Brain microvascular endothelial cell (primary cell): ENCODE data around the gene PWWP2A.

Experiments used
- DNase-seq: peaks from one replicate; pipeline ENCODE4 v3.0.0-alpha.2; 2020
- H3K27ac ChIP-seq: fragments of 250-450 bp; sonication (Bioruptor Pico); 2 replicates; pipeline ENCODE4 v1.5.1; 2020; ENCODE audit warnings: mild to moderate bottlenecking, moderate library complexity
- H3K27me3 ChIP-seq: fragments of 250-450 bp; sonication (Bioruptor Pico); replicated peaks from 2 replicates; pipeline ENCODE4 v1.5.1; 2020; ENCODE audit warnings: mild to moderate bottlenecking
- H3K36me3 ChIP-seq: fragments of 250-450 bp; sonication (Bioruptor Pico); replicated peaks from 2 replicates; pipeline ENCODE4 v1.5.1; 2020; ENCODE audit warnings: mild to moderate bottlenecking
- H3K4me3 ChIP-seq: 2 replicates; pipeline ENCODE4 v1.5.1; 2011; ENCODE audit warnings: low read depth, mild to moderate bottlenecking, control low read depth, low read length, moderate library complexity
- in situ Hi-C: cut with HindIII; loops from 2 replicates; pipeline ENCODE4 v1.10.0; 2017; ENCODE audit warnings: low sequenced_read_pairs, low pct_ligation_motif_present
- TF ChIP-seq, protein P1 (sequence below): IDR thresholded peaks from 2 replicates; pipeline ENCODE4 v1.5.1; 2011; ENCODE audit warnings: low read depth, mild to moderate bottlenecking, moderate library complexity, low read length, control low read depth, inconsistent platforms; ENCODE audit errors: missing control alignments

PWWP2A gene

GRCh38 chr5:160044391-160044804, 74.9 kb downstream of the PWWP2A start:
- Histone ChIP-seq H3K27ac (no peak overlapping the region), H3K4me3 (no peak overlapping the region), H3K27me3 (no peaks in the 10 kb centered on the region), H3K36me3 (peaks cover 15% of the 10 kb centered on the region)
- TF ChIP-seq, protein P1, sequence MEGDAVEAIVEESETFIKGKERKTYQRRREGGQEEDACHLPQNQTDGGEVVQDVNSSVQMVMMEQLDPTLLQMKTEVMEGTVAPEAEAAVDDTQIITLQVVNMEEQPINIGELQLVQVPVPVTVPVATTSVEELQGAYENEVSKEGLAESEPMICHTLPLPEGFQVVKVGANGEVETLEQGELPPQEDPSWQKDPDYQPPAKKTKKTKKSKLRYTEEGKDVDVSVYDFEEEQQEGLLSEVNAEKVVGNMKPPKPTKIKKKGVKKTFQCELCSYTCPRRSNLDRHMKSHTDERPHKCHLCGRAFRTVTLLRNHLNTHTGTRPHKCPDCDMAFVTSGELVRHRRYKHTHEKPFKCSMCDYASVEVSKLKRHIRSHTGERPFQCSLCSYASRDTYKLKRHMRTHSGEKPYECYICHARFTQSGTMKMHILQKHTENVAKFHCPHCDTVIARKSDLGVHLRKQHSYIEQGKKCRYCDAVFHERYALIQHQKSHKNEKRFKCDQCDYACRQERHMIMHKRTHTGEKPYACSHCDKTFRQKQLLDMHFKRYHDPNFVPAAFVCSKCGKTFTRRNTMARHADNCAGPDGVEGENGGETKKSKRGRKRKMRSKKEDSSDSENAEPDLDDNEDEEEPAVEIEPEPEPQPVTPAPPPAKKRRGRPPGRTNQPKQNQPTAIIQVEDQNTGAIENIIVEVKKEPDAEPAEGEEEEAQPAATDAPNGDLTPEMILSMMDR: no peak
- no peak for DNase-seq
- in situ Hi-C loops: no loop called here

DNA sequence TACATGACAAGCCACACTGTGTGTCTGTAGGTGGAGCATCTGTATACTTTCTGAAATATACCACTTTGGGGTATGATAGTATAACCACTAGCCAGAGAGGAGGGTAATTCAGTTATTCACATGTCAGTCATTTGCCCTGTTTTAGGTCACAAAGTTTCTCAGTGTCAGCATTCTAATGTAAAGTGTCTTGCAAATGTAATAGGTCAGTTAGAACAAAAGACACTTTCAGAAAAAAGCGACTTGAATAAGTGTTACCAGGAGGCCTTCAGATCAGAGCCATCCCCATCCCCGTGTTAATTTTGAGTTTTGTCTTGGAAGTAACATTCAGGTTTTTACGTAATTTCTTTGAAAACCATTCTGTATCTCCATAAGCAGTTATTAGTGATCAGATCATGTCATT, 76.6 kb downstream of the PWWP2A start:
- in situ Hi-C loops: no loop called here
- no peak for DNase-seq
- TF ChIP-seq, protein P1: no peak
- no peak overlapping the region for H3K4me3 ChIP-seq
- H3K27ac ChIP-seq: no peak overlapping the region
- H3K27me3 ChIP-seq: no peaks in the 10 kb centered on the region
- peaks cover 12% of the 10 kb centered on the region for H3K36me3 ChIP-seq
